Osteoblast (primary cell): ENCODE data around the gene ACOT4. TPM values are rescaled to one million over a fixed set of nuclear protein-coding genes. Genes with fewer than 3 reads are reported as not detected.

Source experiments
- DNase-seq: peaks from one replicate; pipeline ENCODE4 v3.0.0; 2011; ENCODE audit warnings: low spot score, mixed read lengths; ENCODE audit not compliant: insufficient read length; ENCODE audit errors: missing footprints
- H2AFZ ChIP-seq: 2 replicates; pipeline ENCODE4 v1.6.0; 2011; ENCODE audit warnings: mild to moderate bottlenecking, low read length
- H3K27ac ChIP-seq: 2 replicates; pipeline ENCODE4 v1.5.1; 2011; ENCODE audit warnings: mild to moderate bottlenecking, low read depth, low read length, moderate library complexity
- H3K27me3 ChIP-seq: 2 replicates; pipeline ENCODE4 v1.6.0; 2012; ENCODE audit warnings: mild to moderate bottlenecking, control low read depth, inconsistent platforms, low read length, moderate library complexity; ENCODE audit not compliant: insufficient read depth
- H3K36me3 ChIP-seq: 2 replicates; pipeline ENCODE4 v1.5.1; 2011; ENCODE audit warnings: mild to moderate bottlenecking, low read length, control low read depth, moderate library complexity; ENCODE audit not compliant: insufficient read depth
- H3K4me1 ChIP-seq: 2 replicates; pipeline ENCODE4 v1.5.1; 2011; ENCODE audit warnings: mild to moderate bottlenecking, low read length, control low read depth, moderate library complexity; ENCODE audit not compliant: insufficient read depth
- H3K4me2 ChIP-seq: 2 replicates; pipeline ENCODE4 v1.6.0; 2011; ENCODE audit warnings: mild to moderate bottlenecking, low read length; ENCODE audit not compliant: insufficient read depth
- H3K4me3 ChIP-seq: fragments of 200-600 bp; sonication (generic); 3 replicates; pipeline ENCODE4 v1.5.1; 2012; ENCODE audit warnings: mild to moderate bottlenecking, low read length, inconsistent platforms; ENCODE audit not compliant: insufficient read depth
- H3K79me2 ChIP-seq: 2 replicates; pipeline ENCODE4 v1.6.0; 2012; ENCODE audit warnings: mild to moderate bottlenecking, low read length, control low read depth, inconsistent platforms; ENCODE audit not compliant: insufficient read depth
- H3K9me3 ChIP-seq: 2 replicates; pipeline ENCODE4 v1.5.1; 2011; ENCODE audit warnings: low read depth, low read length, control low read depth
- H4K20me1 ChIP-seq: 2 replicates; pipeline ENCODE4 v1.6.0; 2012; ENCODE audit warnings: mild to moderate bottlenecking, low read length, control low read depth; ENCODE audit not compliant: insufficient read depth
- total RNA-seq: library from RNA; depleted of rRNA; stranded (reverse); fragments of >200 nt; gene quantifications from 2 replicates; pipeline ENCODE4 v1.2.3, GENCODE V29; 2012
- TF ChIP-seq, protein P1 (sequence below): IDR thresholded peaks from 2 replicates; pipeline ENCODE4 v1.5.1; 2011; ENCODE audit warnings: mild to moderate bottlenecking, low read depth, low read length, moderate library complexity; ENCODE audit errors: extremely low read depth

ACOT4 gene
- total RNA-seq, 1 donor = 2.5 TPM

DNA sequence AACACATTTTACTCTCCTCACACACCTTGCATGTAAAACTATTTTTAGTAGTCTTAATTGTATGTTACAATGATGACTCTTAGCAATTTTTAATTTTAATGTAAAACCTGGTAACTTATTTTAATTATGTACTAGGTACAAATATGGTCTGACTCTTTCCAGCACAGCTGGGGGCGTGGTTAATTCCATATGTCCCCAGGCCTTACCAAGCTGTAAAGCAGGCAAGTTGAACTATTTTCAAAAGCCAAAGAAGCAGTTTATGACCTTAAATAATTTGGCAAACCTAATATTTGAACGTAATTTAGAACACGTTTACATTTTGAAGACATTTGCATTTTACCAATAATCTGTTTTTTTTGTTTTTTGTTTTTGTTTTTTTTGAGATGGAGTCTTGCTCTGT is 11.3 kb downstream of the ACOT4 start:
- H3K9me3 ChIP-seq = no peaks in the 10 kb centered on the region
- no peak overlapping the region for H2AFZ ChIP-seq
- TF ChIP-seq, protein P1, sequence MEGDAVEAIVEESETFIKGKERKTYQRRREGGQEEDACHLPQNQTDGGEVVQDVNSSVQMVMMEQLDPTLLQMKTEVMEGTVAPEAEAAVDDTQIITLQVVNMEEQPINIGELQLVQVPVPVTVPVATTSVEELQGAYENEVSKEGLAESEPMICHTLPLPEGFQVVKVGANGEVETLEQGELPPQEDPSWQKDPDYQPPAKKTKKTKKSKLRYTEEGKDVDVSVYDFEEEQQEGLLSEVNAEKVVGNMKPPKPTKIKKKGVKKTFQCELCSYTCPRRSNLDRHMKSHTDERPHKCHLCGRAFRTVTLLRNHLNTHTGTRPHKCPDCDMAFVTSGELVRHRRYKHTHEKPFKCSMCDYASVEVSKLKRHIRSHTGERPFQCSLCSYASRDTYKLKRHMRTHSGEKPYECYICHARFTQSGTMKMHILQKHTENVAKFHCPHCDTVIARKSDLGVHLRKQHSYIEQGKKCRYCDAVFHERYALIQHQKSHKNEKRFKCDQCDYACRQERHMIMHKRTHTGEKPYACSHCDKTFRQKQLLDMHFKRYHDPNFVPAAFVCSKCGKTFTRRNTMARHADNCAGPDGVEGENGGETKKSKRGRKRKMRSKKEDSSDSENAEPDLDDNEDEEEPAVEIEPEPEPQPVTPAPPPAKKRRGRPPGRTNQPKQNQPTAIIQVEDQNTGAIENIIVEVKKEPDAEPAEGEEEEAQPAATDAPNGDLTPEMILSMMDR = no peak
- H3K36me3 ChIP-seq = no peaks in the 10 kb centered on the region
- no peaks in the 10 kb centered on the region for H3K79me2 ChIP-seq
- no peak overlapping the region for H3K27ac ChIP-seq
- no peak overlapping the region for H3K4me3 ChIP-seq
- H3K27me3 ChIP-seq = peaks cover 4% of the 10 kb centered on the region
- DNase-seq = no peak
- no peaks in the 10 kb centered on the region for H4K20me1 ChIP-seq
- H3K4me1 ChIP-seq = no peaks in the 10 kb centered on the region
- no peak overlapping the region for H3K4me2 ChIP-seq

DNA sequence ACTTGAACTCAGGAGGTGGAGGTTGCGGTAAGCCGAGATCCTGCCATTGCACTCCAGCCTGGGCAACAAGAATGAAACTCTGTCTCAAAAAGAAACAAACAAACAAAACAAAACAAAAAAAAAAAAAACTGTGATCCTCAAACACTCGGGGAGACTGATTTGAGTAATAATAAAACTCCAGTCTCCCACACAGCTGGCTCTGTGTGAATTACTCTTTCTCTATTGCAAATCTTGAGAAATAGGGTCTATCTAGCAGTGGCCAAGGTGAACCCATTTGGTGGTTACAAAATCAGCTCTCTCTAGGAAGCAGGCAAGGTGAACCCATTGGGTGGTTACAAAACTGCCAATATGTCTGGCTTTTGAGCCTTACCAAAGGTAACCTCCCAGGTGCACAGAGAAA is 14.6 kb downstream of the ACOT4 start:
- no peaks in the 10 kb centered on the region for H3K79me2 ChIP-seq
- no peaks in the 10 kb centered on the region for H3K4me1 ChIP-seq
- no peak overlapping the region for H3K4me2 ChIP-seq
- no peak for DNase-seq
- TF ChIP-seq, protein P1 = no peak
- H2AFZ ChIP-seq = no peak overlapping the region
- H3K27ac ChIP-seq = no peak overlapping the region
- H3K27me3 ChIP-seq = no peaks in the 10 kb centered on the region
- H3K36me3 ChIP-seq = no peaks in the 10 kb centered on the region
- H3K9me3 ChIP-seq = no peaks in the 10 kb centered on the region
- no peaks in the 10 kb centered on the region for H4K20me1 ChIP-seq
- H3K4me3 ChIP-seq = no peak overlapping the region

DNA sequence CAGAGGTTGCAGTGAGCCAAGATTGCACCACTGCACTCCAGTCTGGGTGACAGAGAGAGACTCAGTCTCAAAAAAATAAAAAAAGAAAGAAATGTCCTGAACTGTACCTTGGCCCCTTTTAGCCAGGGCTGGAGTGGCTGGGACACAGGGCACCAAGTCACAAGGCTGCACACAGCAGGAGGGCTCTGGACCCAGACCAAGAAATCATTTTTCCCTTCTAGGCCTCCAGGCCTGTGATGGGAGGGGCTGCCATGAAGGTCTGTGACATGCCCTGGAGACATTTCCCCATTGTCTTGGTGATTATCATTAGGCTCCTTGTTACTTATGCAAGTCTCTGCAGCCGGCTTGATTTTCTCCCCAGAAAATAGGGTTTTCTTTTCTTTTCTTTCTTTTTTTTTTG is 15.6 kb downstream of the ACOT4 start:
- Histone ChIP-seq H3K27me3 (no peaks in the 10 kb centered on the region), H3K9me3 (no peaks in the 10 kb centered on the region), H3K79me2 (no peaks in the 10 kb centered on the region), H3K4me1 (no peaks in the 10 kb centered on the region), H3K4me2 (no peak overlapping the region), H4K20me1 (no peaks in the 10 kb centered on the region), H3K27ac (no peak overlapping the region), H2AFZ (no peak overlapping the region), H3K36me3 (no peaks in the 10 kb centered on the region), H3K4me3 (no peak overlapping the region)
- TF ChIP-seq, protein P1 = no peak
- no peak for DNase-seq

DNA sequence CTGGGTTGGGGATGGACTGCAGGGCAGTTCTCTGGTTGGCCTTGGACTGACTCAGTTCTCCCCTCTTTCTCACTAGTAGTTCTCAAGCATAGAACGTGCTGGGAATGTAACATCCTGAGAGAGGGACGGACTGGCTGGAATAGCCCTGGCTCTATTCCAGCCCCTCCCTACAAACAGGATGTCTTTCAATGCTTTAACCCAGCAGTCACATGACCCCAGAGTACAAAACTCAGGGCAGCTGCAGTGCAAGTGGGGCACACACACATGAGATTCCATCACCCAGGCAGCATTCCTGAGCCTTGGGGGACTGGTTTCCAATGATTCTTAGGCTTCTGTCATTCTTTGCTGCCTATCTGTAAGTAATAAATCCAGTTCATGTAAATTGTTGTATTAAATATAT is 19.0 kb downstream of the ACOT4 start:
- Histone ChIP-seq H3K4me1 (no peaks in the 10 kb centered on the region), H3K36me3 (no peaks in the 10 kb centered on the region), H3K4me2 (no peak overlapping the region), H4K20me1 (no peaks in the 10 kb centered on the region), H2AFZ (no peak overlapping the region), H3K79me2 (no peaks in the 10 kb centered on the region), H3K27ac (no peak overlapping the region), H3K9me3 (no peaks in the 10 kb centered on the region), H3K27me3 (no peaks in the 10 kb centered on the region), H3K4me3 (no peak overlapping the region)
- no peak for DNase-seq
- TF ChIP-seq, protein P1 = no peak
